ENCODE results near the gene HNRNPH3. TPM values are rescaled to one million over a fixed set of nuclear protein-coding genes. Genes with fewer than 3 reads are reported as not detected.

Gene HNRNPH3
- polyA plus RNA-seq, 4 donors = 289 to 409 (median 372) TPM

GRCh38 chr10:68371604-68372003, 39.7 kb downstream of the HNRNPH3 start:
- no peak for DNase-seq (ENCODE audit: low read depth in 4 of 4, low spot score in 3 of 4)

GRCh38 chr10:68385740-68386139, 53.9 kb downstream of the HNRNPH3 start:
- no peak for DNase-seq (ENCODE audit: low read depth in 4 of 4, low spot score in 3 of 4)

Other genes with a start within 250 kb of the HNRNPH3 start
- gene MYPN, start 222.6 kb upstream of the HNRNPH3 start, polyA plus RNA-seq (ENCODE audit: insufficient read length in 4 of 4) = under 1 TPM; 0.06 to 0.10 (median 0.06) TPM
- 1 to 10 TPM; 1.2 to 1.7 (median 1.6) TPM for gene ATOH7, start 100.0 kb upstream of the HNRNPH3 start, polyA plus RNA-seq (ENCODE audit: insufficient read length in 4 of 4)
- gene PBLD, start 864 bp downstream of the HNRNPH3 start, polyA plus RNA-seq (ENCODE audit: insufficient read length in 4 of 4) = 10 to 100 TPM; 11.0 to 98.1 (median 69.1) TPM
- 10 to 100 TPM; 27.1 to 37.3 (median 30.4) TPM for gene RUFY2, start 75.2 kb downstream of the HNRNPH3 start, polyA plus RNA-seq (ENCODE audit: insufficient read length in 4 of 4)
- gene DNA2, start 139.9 kb downstream of the HNRNPH3 start, polyA plus RNA-seq (ENCODE audit: insufficient read length in 4 of 4) = 10 to 100 TPM in 3 of 4 donors, 1 to 10 TPM in 1; 6.8 to 13.3 (median 13.1) TPM
- gene SLC25A16, start 195.5 kb downstream of the HNRNPH3 start, polyA plus RNA-seq (ENCODE audit: insufficient read length in 4 of 4) = 10 to 100 TPM; 15.1 to 20.9 (median 17.9) TPM
- 10 to 100 TPM in 3 of 4 donors, 1 to 10 TPM in 1; 9.5 to 15.1 (median 11.7) TPM for gene TET1, start 228.3 kb downstream of the HNRNPH3 start, polyA plus RNA-seq (ENCODE audit: insufficient read length in 4 of 4)